Measurements from ENCODE around the gene CCL14.
A peak's percentile ranks its signal among the peaks of the same experiment; 100 is the strongest.

CCL14 gene

GRCh38 chr17:35986643-35987042 is at the start of gene CCL14:
TSS of gene CCL14 (minus strand) at chr17:35986729. CDS start at chr17:35986649, 80 bp downstream.
- DNase-seq (ENCODE audit: low read depth): no peak
- no peak for TF ChIP-seq CTCF (IDR thresholded peaks at IDR 0.05; ENCODE audit: low read depth, low read length, missing control alignments)
- no peak within 1 kb of the TSS for H3K4me3 ChIP-seq (ENCODE audit: low read depth, low read length)

GRCh38 chr17:36036235-36036634 is 49.7 kb upstream of the CCL14 start:
- no peak for TF ChIP-seq CTCF (IDR thresholded peaks at IDR 0.05; ENCODE audit: low read depth, low read length, missing control alignments)
- no peak overlapping the region for H3K4me3 ChIP-seq (ENCODE audit: low read depth, low read length)
- no peak for DNase-seq (ENCODE audit: low read depth)

- TF ChIP-seq CTCF (IDR thresholded peaks at IDR 0.05; ENCODE audit: low read depth, low read length, missing control alignments): no peak
- peak; percentile 5 for DNase-seq (ENCODE audit: low read depth)
- no peak overlapping the region for H3K4me3 ChIP-seq (ENCODE audit: low read depth, low read length)
Observed at GRCh38 chr17:36034127-36034526, 47.6 kb upstream of the CCL14 start.

GRCh38 chr17:36030956-36031355 is 44.4 kb upstream of the CCL14 start:
- H3K4me3 ChIP-seq (ENCODE audit: low read depth, low read length): no peak overlapping the region
- no peak for DNase-seq (ENCODE audit: low read depth)
- no peak for TF ChIP-seq CTCF (IDR thresholded peaks at IDR 0.05; ENCODE audit: low read depth, low read length, missing control alignments)

GRCh38 chr17:36027761-36028160 is 41.2 kb upstream of the CCL14 start:
- no peak for TF ChIP-seq CTCF (IDR thresholded peaks at IDR 0.05; ENCODE audit: low read depth, low read length, missing control alignments)
- DNase-seq (ENCODE audit: low read depth): no peak
- no peak overlapping the region for H3K4me3 ChIP-seq (ENCODE audit: low read depth, low read length)

- TF ChIP-seq CTCF (IDR thresholded peaks at IDR 0.05; ENCODE audit: low read depth, low read length, missing control alignments): no peak
- DNase-seq (ENCODE audit: low read depth): no peak
- no peak overlapping the region for H3K4me3 ChIP-seq (ENCODE audit: low read depth, low read length)
Observed at GRCh38 chr17:36024106-36024869, 37.8 kb upstream of the CCL14 start.

GRCh38 chr17:36019423-36019822 is 32.9 kb upstream of the CCL14 start:
- no peak for DNase-seq (ENCODE audit: low read depth)
- TF ChIP-seq CTCF (IDR thresholded peaks at IDR 0.05; ENCODE audit: low read depth, low read length, missing control alignments): no peak
- no peak overlapping the region for H3K4me3 ChIP-seq (ENCODE audit: low read depth, low read length)

All from GM12864 (cell line).